Measurements from ENCODE around the gene PDE4D.

- TF ChIP-seq CTCF (IDR thresholded peaks at IDR 0.05) (no peak), POLR2A (IDR thresholded peaks at IDR 0.05) (no peak)
Observed at GRCh38 chr5:58970766-58971165, 922.8 kb downstream of the PDE4D start.
